HEK293 (cell line): Measurements from ENCODE around the gene TMED1.

Source experiments
- BCL11A ChIP-seq: fragments of 450-650 bp; formaldehyde crosslinking; IDR thresholded peaks from 2 replicates; pipeline ENCODE4 v1.5.1; 2016; ENCODE audit warnings: low read depth, missing biosample characterization, missing genetic modification characterization
- CTCF ChIP-seq: fragments of 450-650 bp; formaldehyde crosslinking; IDR thresholded peaks from 2 replicates; pipeline ENCODE4 v1.5.1; 2016; ENCODE audit warnings: missing biosample characterization, missing genetic modification characterization
- GLIS1 ChIP-seq: fragments of 450-650 bp; formaldehyde crosslinking; IDR thresholded peaks from 2 replicates; pipeline ENCODE4 v1.5.1; 2016; ENCODE audit warnings: missing biosample characterization, missing genetic modification characterization
- KLF8 ChIP-seq: fragments of 450-650 bp; formaldehyde crosslinking; IDR thresholded peaks from 2 replicates; pipeline ENCODE4 v1.5.1; 2016; ENCODE audit warnings: missing biosample characterization, missing genetic modification characterization
- MZF1 ChIP-seq: fragments of 450-650 bp; formaldehyde crosslinking; IDR thresholded peaks from 2 replicates; pipeline ENCODE4 v1.5.1; 2017; ENCODE audit warnings: missing biosample characterization, missing genetic modification characterization, borderline replicate concordance
- PRDM6 ChIP-seq: fragments of 450-650 bp; formaldehyde crosslinking; IDR thresholded peaks from 2 replicates; pipeline ENCODE4 v1.5.1; 2017; ENCODE audit warnings: missing biosample characterization, missing genetic modification characterization
- ZBTB44 ChIP-seq: fragments of 450-650 bp; IDR thresholded peaks from 2 replicates; pipeline ENCODE4 v1.5.1; 2018; ENCODE audit warnings: missing biosample characterization, mild to moderate bottlenecking, missing genetic modification characterization
- ZNF157 ChIP-seq: fragments of 450-650 bp; formaldehyde crosslinking; IDR thresholded peaks from 2 replicates; pipeline ENCODE4 v1.5.1; 2016; ENCODE audit warnings: missing biosample characterization, missing genetic modification characterization
- ZNF169 ChIP-seq: fragments of 450-650 bp; formaldehyde crosslinking; IDR thresholded peaks from 2 replicates; pipeline ENCODE4 v1.5.1; 2016; ENCODE audit warnings: missing biosample characterization, missing genetic modification characterization
- ZNF174 ChIP-seq: fragments of 450-650 bp; formaldehyde crosslinking; IDR thresholded peaks from 2 replicates; pipeline ENCODE4 v1.5.0; 2017; ENCODE audit warnings: missing biosample characterization, mild to moderate bottlenecking, missing genetic modification characterization
- ZNF211 ChIP-seq: fragments of 450-650 bp; formaldehyde crosslinking; IDR thresholded peaks from 2 replicates; pipeline ENCODE4 v1.5.1; 2016; ENCODE audit warnings: low read depth, missing biosample characterization, missing genetic modification characterization
- ZNF24 ChIP-seq: fragments of 450-650 bp; formaldehyde crosslinking; IDR thresholded peaks from 2 replicates; pipeline ENCODE4 v1.5.1; 2016; ENCODE audit warnings: missing biosample characterization, missing genetic modification characterization
- ZNF302 ChIP-seq: fragments of 450-650 bp; formaldehyde crosslinking; IDR thresholded peaks from 2 replicates; pipeline ENCODE4 v1.5.1; 2016; ENCODE audit warnings: missing biosample characterization, missing genetic modification characterization, low read depth
- ZNF394 ChIP-seq: fragments of 450-650 bp; formaldehyde crosslinking; IDR thresholded peaks from 2 replicates; pipeline ENCODE4 v1.5.1; 2016; ENCODE audit warnings: missing biosample characterization, missing genetic modification characterization, mild to moderate bottlenecking, moderate library complexity, borderline replicate concordance
- ZNF449 ChIP-seq: fragments of 450-650 bp; formaldehyde crosslinking; IDR thresholded peaks from 2 replicates; pipeline ENCODE4 v1.5.1; 2017; ENCODE audit warnings: missing biosample characterization, mild to moderate bottlenecking, missing genetic modification characterization, moderate library complexity
- ZNF510 ChIP-seq: fragments of 450-650 bp; formaldehyde crosslinking; IDR thresholded peaks from 2 replicates; pipeline ENCODE4 v1.5.1; 2018; ENCODE audit warnings: mild to moderate bottlenecking, missing genetic modification characterization, missing biosample characterization; ENCODE audit not compliant: insufficient replicate concordance
- ZNF513 ChIP-seq: fragments of 450-650 bp; IDR thresholded peaks from 2 replicates; pipeline ENCODE4 v1.5.1; 2018; ENCODE audit warnings: missing biosample characterization, missing genetic modification characterization
- ZNF514 ChIP-seq: fragments of 450-650 bp; formaldehyde crosslinking; IDR thresholded peaks from 2 replicates; pipeline ENCODE4 v1.5.1; 2016; ENCODE audit warnings: missing biosample characterization, missing genetic modification characterization
- ZNF555 ChIP-seq: fragments of 450-650 bp; formaldehyde crosslinking; conservative IDR thresholded peaks from 2 replicates; pipeline ENCODE4 v1.5.1; 2017; ENCODE audit warnings: missing biosample characterization, mild to moderate bottlenecking, missing genetic modification characterization, inconsistent platforms
- ZNF580 ChIP-seq: fragments of 450-650 bp; formaldehyde crosslinking; IDR thresholded peaks from 2 replicates; pipeline ENCODE4 v1.5.1; 2016; ENCODE audit warnings: missing biosample characterization, missing genetic modification characterization
- ZNF585B ChIP-seq: fragments of 450-650 bp; formaldehyde crosslinking; IDR thresholded peaks from 2 replicates; pipeline ENCODE4 v1.5.1; 2016; ENCODE audit warnings: missing biosample characterization, missing genetic modification characterization
- ZNF596 ChIP-seq: fragments of 450-650 bp; IDR thresholded peaks from 2 replicates; pipeline ENCODE4 v1.5.0; 2018; ENCODE audit warnings: missing biosample characterization, mild to moderate bottlenecking, missing genetic modification characterization, moderate library complexity
- ZNF610 ChIP-seq: fragments of 450-650 bp; formaldehyde crosslinking; IDR thresholded peaks from 2 replicates; pipeline ENCODE4 v1.5.1; 2016; ENCODE audit warnings: missing biosample characterization, missing genetic modification characterization, borderline replicate concordance
- ZNF626 ChIP-seq: fragments of 450-650 bp; sonication (Bioruptor Pico); formaldehyde crosslinking; IDR thresholded peaks from 2 replicates; pipeline ENCODE4 v1.5.1; 2018; ENCODE audit warnings: missing biosample characterization, missing genetic modification characterization, inconsistent platforms
- ZNF645 ChIP-seq: fragments of 450-650 bp; formaldehyde crosslinking; IDR thresholded peaks from 2 replicates; pipeline ENCODE4; 2016; ENCODE audit warnings: missing biosample characterization, missing genetic modification characterization
- ZNF670 ChIP-seq: fragments of 450-650 bp; formaldehyde crosslinking; IDR thresholded peaks from 2 replicates; pipeline ENCODE4 v1.5.1; 2016; ENCODE audit warnings: missing biosample characterization, missing genetic modification characterization, low read depth
- ZNF776 ChIP-seq: fragments of 450-650 bp; formaldehyde crosslinking; IDR thresholded peaks from 2 replicates; pipeline ENCODE4 v1.5.0; 2017; ENCODE audit warnings: missing biosample characterization, missing genetic modification characterization, borderline replicate concordance
- ZNF792 ChIP-seq: fragments of 450-650 bp; formaldehyde crosslinking; IDR thresholded peaks from 2 replicates; pipeline ENCODE4 v1.5.1; 2016; ENCODE audit warnings: missing biosample characterization, missing genetic modification characterization
- ZSCAN16 ChIP-seq: fragments of 450-650 bp; formaldehyde crosslinking; IDR thresholded peaks from 2 replicates; pipeline ENCODE4 v1.5.1; 2016; ENCODE audit warnings: missing biosample characterization, missing genetic modification characterization

The TMED1 gene

GRCh38 chr19:10836479-10837330 lies 693 bp upstream of the TMED1 start (continued):
- TF ChIP-seq CTCF (tag by site-specific recombination): no peak
- no peak; the same call in 1 of the 2 replicates for TF ChIP-seq MZF1 (tag by site-specific recombination)
- no peak for TF ChIP-seq ZNF514 (tag by site-specific recombination)
- TF ChIP-seq ZNF626 (tag by site-specific recombination): no peak
- no peak for TF ChIP-seq ZNF211
- TF ChIP-seq ZNF580 (tag by site-specific recombination): peak; percentile 81
- no peak for TF ChIP-seq ZNF585B (tag by site-specific recombination)
- no peak; the same call in none of the 2 replicates for TF ChIP-seq ZNF394 (tag by site-specific recombination)
- TF ChIP-seq ZSCAN16 (tag by site-specific recombination): no peak
- no peak for TF ChIP-seq ZNF157
- TF ChIP-seq ZNF449 (tag by site-specific recombination): 0 out of 2 replicates have a peak, but pooled peaks have one; percentile 34
- no peak for TF ChIP-seq GLIS1 (tag by site-specific recombination)
- TF ChIP-seq BCL11A (tag by site-specific recombination): no peak
- peak; percentile 80; the same call in 1 of the 2 replicates for TF ChIP-seq ZNF610 (tag by site-specific recombination)
- no peak for TF ChIP-seq ZNF670 (tag by site-specific recombination)
- TF ChIP-seq ZNF645 (tag by site-specific recombination): no peak
- TF ChIP-seq ZNF169 (tag by site-specific recombination): no peak
- TF ChIP-seq KLF8 (tag by site-specific recombination): peak; percentile 76
- TF ChIP-seq ZNF776 (tag by site-specific recombination): no peak
- no peak for TF ChIP-seq ZNF510
- no peak for TF ChIP-seq ZNF174 (tag by site-specific recombination)
- no peak for TF ChIP-seq ZNF555
- no peak for TF ChIP-seq PRDM6 (tag by site-specific recombination)
- no peak; the same call in 1 of the 2 replicates for TF ChIP-seq ZBTB44
- no peak for TF ChIP-seq ZNF792 (tag by site-specific recombination)
- TF ChIP-seq ZNF596 (tag by site-specific recombination): no peak
- TF ChIP-seq ZNF302 (tag by site-specific recombination): 0 out of 2 replicates have a peak, but pooled peaks have one; percentile 26
- no peak; the same call in 1 of the 2 replicates for TF ChIP-seq ZNF24 (tag by site-specific recombination)
- no peak for TF ChIP-seq ZNF513 (tag by site-specific recombination)
